IMR-90 (cell line): ENCODE measurements around the gene NEURL1B.

Experiments
- SMC3 ChIP-seq: fragments of 150-350 bp; IDR thresholded peaks from 2 replicates; pipeline ENCODE4 v1.6.1; 2016; ENCODE audit warnings: low read depth, mild to moderate bottlenecking, antibody characterized with exemption, low read length, moderate library complexity
- TF ChIP-seq, protein P1 (sequence below): conservative IDR thresholded peaks from 2 replicates; pipeline ENCODE4 v1.5.1; 2012; ENCODE audit warnings: mild to moderate bottlenecking, low read depth, low read length, improper control_type of control experiment

GRCh38 chr5:172622091-172623046 lies 18.7 kb upstream of the NEURL1B start:
- no peak for TF ChIP-seq SMC3
- TF ChIP-seq, protein P1, sequence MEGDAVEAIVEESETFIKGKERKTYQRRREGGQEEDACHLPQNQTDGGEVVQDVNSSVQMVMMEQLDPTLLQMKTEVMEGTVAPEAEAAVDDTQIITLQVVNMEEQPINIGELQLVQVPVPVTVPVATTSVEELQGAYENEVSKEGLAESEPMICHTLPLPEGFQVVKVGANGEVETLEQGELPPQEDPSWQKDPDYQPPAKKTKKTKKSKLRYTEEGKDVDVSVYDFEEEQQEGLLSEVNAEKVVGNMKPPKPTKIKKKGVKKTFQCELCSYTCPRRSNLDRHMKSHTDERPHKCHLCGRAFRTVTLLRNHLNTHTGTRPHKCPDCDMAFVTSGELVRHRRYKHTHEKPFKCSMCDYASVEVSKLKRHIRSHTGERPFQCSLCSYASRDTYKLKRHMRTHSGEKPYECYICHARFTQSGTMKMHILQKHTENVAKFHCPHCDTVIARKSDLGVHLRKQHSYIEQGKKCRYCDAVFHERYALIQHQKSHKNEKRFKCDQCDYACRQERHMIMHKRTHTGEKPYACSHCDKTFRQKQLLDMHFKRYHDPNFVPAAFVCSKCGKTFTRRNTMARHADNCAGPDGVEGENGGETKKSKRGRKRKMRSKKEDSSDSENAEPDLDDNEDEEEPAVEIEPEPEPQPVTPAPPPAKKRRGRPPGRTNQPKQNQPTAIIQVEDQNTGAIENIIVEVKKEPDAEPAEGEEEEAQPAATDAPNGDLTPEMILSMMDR, result no peak
